ENCODE results near the gene CCDC82.
A peak's percentile ranks its signal among the peaks of the same experiment; 100 is the strongest.

Gene CCDC82

GRCh38 chr11:96322775-96323641 is 66.7 kb downstream of the CCDC82 start:
- no peak overlapping the region for H3K4me3 ChIP-seq (ENCODE audit: low read depth, low read length)
- TF ChIP-seq CTCF (IDR thresholded peaks at IDR 0.05; ENCODE audit: insufficient read depth, low read depth, low read length, missing control alignments), result no peak
- DNase-seq (ENCODE audit: low read depth), result no peak

GRCh38 chr11:96321091-96321490 is 68.6 kb downstream of the CCDC82 start:
- H3K4me3 ChIP-seq (ENCODE audit: low read depth, low read length), result no peak overlapping the region
- no peak for TF ChIP-seq CTCF (IDR thresholded peaks at IDR 0.05; ENCODE audit: insufficient read depth, low read depth, low read length, missing control alignments)
- no peak for DNase-seq (ENCODE audit: low read depth)

GRCh38 chr11:96319898-96320656 is 69.6 kb downstream of the CCDC82 start:
- no peak for TF ChIP-seq CTCF (IDR thresholded peaks at IDR 0.05; ENCODE audit: insufficient read depth, low read depth, low read length, missing control alignments)
- no peak for DNase-seq (ENCODE audit: low read depth)
- H3K4me3 ChIP-seq (ENCODE audit: low read depth, low read length), result no peak overlapping the region

- TF ChIP-seq CTCF (IDR thresholded peaks at IDR 0.05; ENCODE audit: insufficient read depth, low read depth, low read length, missing control alignments), result no peak
- no peak overlapping the region for H3K4me3 ChIP-seq (ENCODE audit: low read depth, low read length)
- DNase-seq (ENCODE audit: low read depth), result no peak
Measured at GRCh38 chr11:96318850-96319249, 70.9 kb downstream of the CCDC82 start.

- no peak overlapping the region for H3K4me3 ChIP-seq (ENCODE audit: low read depth, low read length)
- peak; percentile 17 for DNase-seq (ENCODE audit: low read depth)
- no peak for TF ChIP-seq CTCF (IDR thresholded peaks at IDR 0.05; ENCODE audit: insufficient read depth, low read depth, low read length, missing control alignments)
Measured at GRCh38 chr11:96318399-96318798, 71.3 kb downstream of the CCDC82 start.

- DNase-seq (ENCODE audit: low read depth), result peak; percentile 17
- no peak for TF ChIP-seq CTCF (IDR thresholded peaks at IDR 0.05; ENCODE audit: insufficient read depth, low read depth, low read length, missing control alignments)
- no peak overlapping the region for H3K4me3 ChIP-seq (ENCODE audit: low read depth, low read length)
Measured at GRCh38 chr11:96317985-96318384, 71.7 kb downstream of the CCDC82 start.

Measured in GM12865 (cell line).